D721Med (cell line): ENCODE results near the gene PRXL2A.

Source experiments
- DNase-seq: peaks from one replicate; pipeline ENCODE4 v3.0.0; 2011; ENCODE audit warnings: low spot score; ENCODE audit not compliant: insufficient read length
- FAIRE-seq: peaks from 2 replicates; lab custom pipeline; 2011; peaks lifted over from hg19 to GRCh38; lab: Jason Lieb, UNC
- CTCF ChIP-seq: IDR thresholded peaks from 2 replicates; pipeline ENCODE4 v1.5.1; 2012; ENCODE audit warnings: mild to moderate bottlenecking, control low read depth; ENCODE audit not compliant: insufficient read depth; ENCODE audit errors: missing control alignments

PRXL2A gene

GRCh38 chr10:80429521-80429973 is 21.2 kb downstream of the PRXL2A start:
- FAIRE-seq, result no peak
- no peak for TF ChIP-seq CTCF
- DNase-seq, result no peak

DNA sequence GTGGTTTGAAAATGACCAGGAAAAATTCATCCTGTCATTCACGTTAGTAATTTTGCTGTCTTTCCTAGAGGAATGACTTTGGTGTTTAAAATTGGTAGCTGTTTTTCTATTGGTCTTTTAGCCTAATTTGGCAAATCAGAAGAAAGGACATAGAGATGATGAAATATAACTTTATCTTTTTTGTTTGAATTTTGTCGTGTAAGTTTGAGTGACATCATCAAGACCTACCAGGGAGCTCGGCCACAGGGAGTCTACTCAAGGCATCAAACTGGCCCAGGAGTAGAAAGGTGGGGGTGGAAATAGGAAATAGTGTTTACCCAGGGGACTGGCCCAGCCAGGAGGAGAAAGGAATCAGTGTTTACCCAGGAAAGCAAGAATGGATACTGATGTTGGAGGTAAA is 24.8 kb downstream of the PRXL2A start:
- no peak for FAIRE-seq
- no peak for TF ChIP-seq CTCF

DNA sequence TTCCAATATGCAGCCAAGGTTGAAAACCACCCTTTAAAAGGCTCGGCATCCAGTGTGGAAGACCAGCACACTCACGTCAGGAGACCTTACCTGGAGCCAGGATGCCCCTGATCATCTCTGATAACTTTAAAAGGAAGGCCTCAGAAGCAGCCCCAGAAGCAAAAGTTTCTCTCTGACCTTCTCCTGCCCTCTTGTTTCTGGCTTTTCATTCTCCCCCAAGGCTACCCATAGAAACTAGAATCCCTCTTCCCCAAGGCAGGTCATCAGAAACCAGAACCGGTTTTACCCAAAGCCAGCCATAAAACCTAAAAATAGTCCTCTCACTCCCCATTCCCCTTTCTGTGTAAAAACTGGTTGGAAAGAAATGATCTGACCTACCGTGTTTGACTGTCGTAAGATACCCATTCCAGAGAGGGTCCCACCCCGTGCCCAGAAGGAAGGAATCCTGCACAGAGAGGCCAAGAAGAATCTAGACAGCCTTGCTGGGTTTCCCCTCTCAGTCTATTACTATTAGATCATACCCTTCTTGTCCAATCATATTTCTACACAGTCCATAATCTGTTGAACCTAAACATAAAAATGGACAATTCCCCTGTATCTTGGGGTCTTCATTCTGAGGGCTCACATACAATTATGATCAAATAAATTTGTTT is 28.2 kb downstream of the PRXL2A start:
- FAIRE-seq, result no peak
- no peak for DNase-seq
- no peak for TF ChIP-seq CTCF

More for the DNA sequence above, 24.8 kb downstream of the PRXL2A start:
- no peak for DNase-seq

DNA sequence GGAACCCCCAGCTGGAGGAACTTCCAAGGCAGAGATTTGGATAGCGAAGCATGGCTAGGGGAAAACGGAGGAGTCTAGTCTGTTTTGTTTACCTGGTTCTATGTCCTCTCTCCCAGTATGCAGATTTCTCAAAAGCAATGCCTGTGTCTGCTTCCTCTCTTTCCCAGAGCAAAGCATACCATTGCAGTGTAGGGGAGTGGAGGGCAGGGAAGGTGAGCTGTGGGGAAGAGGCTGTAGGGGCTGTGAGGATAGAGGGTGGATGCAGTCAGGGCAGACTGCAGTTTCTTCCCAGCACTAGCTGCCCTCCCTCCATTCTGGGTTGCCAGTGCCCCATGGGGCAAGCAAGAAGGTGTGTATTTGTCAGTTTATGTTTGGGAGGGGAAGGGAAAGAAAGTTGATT is 28.9 kb downstream of the PRXL2A start:
- no peak for TF ChIP-seq CTCF
- FAIRE-seq, result no peak
- no peak for DNase-seq

- TF ChIP-seq CTCF, result no peak
- FAIRE-seq, result no peak
- no peak for DNase-seq
Measured at GRCh38 chr10:80441831-80442230, 33.5 kb downstream of the PRXL2A start.

GRCh38 chr10:80442879-80443278 is 34.5 kb downstream of the PRXL2A start:
- no peak for DNase-seq
- TF ChIP-seq CTCF, result no peak
- FAIRE-seq, result no peak

DNA sequence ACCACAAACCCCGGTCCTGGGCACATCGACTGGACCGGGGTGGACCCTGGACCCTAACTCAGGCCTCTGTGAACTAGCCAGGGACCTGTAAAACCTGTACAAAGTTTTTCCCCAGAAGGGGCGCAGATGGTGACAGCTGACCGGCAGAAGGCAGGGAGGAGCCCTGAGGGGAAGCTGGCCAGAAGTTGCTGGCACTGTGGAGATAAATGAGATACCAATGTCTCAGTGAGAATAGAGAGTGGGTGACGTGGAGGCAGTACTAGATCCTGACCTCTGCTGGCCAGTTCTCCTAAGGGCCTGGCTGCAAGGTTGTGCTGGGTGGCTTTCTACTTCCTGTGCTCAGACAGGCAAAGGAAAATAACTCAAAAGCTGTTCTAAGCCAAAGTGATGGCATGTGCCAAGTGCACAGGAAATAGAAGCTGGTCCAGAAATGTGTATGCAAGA is 35.2 kb downstream of the PRXL2A start:
- DNase-seq, result no peak
- TF ChIP-seq CTCF, result peak; percentile 6
- FAIRE-seq, result no peak
